K562 (cell line): ENCODE results near the gene ACTN4. TPM values are rescaled to one million over a fixed set of nuclear protein-coding genes. Genes with fewer than 3 reads are reported as not detected.

Experiments
- ATAC-seq: fragments of 200-7000 bp; cut with Tn5 transposase; 3 replicates; pipeline ENCODE4 v1.9.1; 2020; ENCODE audit warnings: moderate library complexity
- BruUV-seq: library from RNA; stranded (reverse); fragments of 400-500 nt; replicated peaks from 2 replicates; lab custom pipeline; 2021; lab: Mats Ljungman, UMichigan
- CTCF ChIA-PET: fragments of 300-600 bp; formaldehyde crosslinking; extraction: SDS; loops from one replicate; lab custom pipeline; 2021; ENCODE audit warnings: low intra/inter-chr PET ratio; lab: Yijun Ruan, JAX
- POLR2A ChIA-PET: fragments of 300-600, 350-650 bp; sonication (Branson Sonifier 250); formaldehyde crosslinking; extraction: SDS; loops from one replicate; lab custom pipeline; 2021; ENCODE audit warnings: antibody characterized with exemption, inconsistent platforms; lab: Yijun Ruan, JAX
- DNase-seq, 4 experiments: peaks; one replicate each; pipeline versions ENCODE4 v3.0.0 to v3.0.0-alpha.2; 2011 to 2018; ENCODE audit warnings: low spot score in 3 of 4, mixed read lengths in 3 of 4; ENCODE audit errors: extremely low read depth in 1 of 4
- FAIRE-seq: peaks from 2 replicates; lab custom pipeline; 2011; peaks lifted over from hg19 to GRCh38; lab: Jason Lieb, UNC
- H2AFZ ChIP-seq: 2 replicates; pipeline ENCODE4 v1.6.0; 2011; ENCODE audit warnings: low read depth, low read length, control low read depth, inconsistent platforms
- H3K27ac ChIP-seq: fragments of 200-600 bp; 3 replicates; pipeline ENCODE4 v1.8.0; 2011; ENCODE audit warnings: low read depth, mild to moderate bottlenecking, control low read depth, inconsistent platforms, low read length, moderate library complexity, mixed read lengths; ENCODE audit errors: extremely low read depth
- H3K27me3 ChIP-seq, 2 experiments: fragments of 300-600 bp in 1 of 2; 2 replicates in 1 of 2; 3 replicates in 1 of 2; pipeline versions ENCODE4 v1.6.0 to v1.8.0; 2011; ENCODE audit warnings: inconsistent platforms in 2 of 2, low read length in 2 of 2, mild to moderate bottlenecking in 1 of 2, mixed read lengths in 1 of 2, moderate library complexity in 1 of 2; ENCODE audit not compliant: control insufficient read depth in 2 of 2, insufficient read depth in 2 of 2
- H3K36me3 ChIP-seq: fragments of 300-600 bp; 3 replicates; pipeline ENCODE4 v1.8.0; 2011; ENCODE audit warnings: mild to moderate bottlenecking, low read length, inconsistent platforms; ENCODE audit not compliant: control insufficient read depth, insufficient read depth
- H3K4me1 ChIP-seq, 2 experiments: fragments of 200-600 bp in 1 of 2; replicated peaks in 1 of 2; 2 replicates in 1 of 2; 3 replicates in 1 of 2; pipeline versions ENCODE4 v1.5.1 to v1.8.0; 2011; ENCODE audit warnings: inconsistent platforms in 2 of 2, low read length in 2 of 2, mild to moderate bottlenecking in 1 of 2, mixed read lengths in 1 of 2, moderate library complexity in 1 of 2; ENCODE audit not compliant: control insufficient read depth in 2 of 2, insufficient read depth in 2 of 2
- H3K4me2 ChIP-seq: 2 replicates; pipeline ENCODE4 v1.6.1; 2011; ENCODE audit warnings: low read length, control low read depth, inconsistent platforms, mixed read lengths; ENCODE audit not compliant: insufficient read depth
- H3K4me3 ChIP-seq: fragments of 200-600 bp; sonication (generic), shearing (Covaris generic); 2 replicates; pipeline ENCODE4 v1.5.1; 2016; ENCODE audit warnings: control low read depth, inconsistent platforms
- H3K79me2 ChIP-seq: fragments of 200-600 bp; 3 replicates; pipeline ENCODE4 v1.8.0; 2011; ENCODE audit warnings: low read length, inconsistent platforms; ENCODE audit not compliant: control insufficient read depth, insufficient read depth
- H3K9ac ChIP-seq, 2 experiments: 2 replicates each; pipeline versions ENCODE4 v1.6.0 to v1.6.1; 2011; ENCODE audit warnings: low read depth in 2 of 2, low read length in 2 of 2, control low read depth in 1 of 2, inconsistent platforms in 1 of 2, mild to moderate bottlenecking in 1 of 2, mixed read lengths in 1 of 2; ENCODE audit not compliant: insufficient read depth in 1 of 2
- H3K9me1 ChIP-seq: one replicate; pipeline ENCODE4 v1.6.0; 2011; ENCODE audit warnings: inconsistent platforms, mild to moderate bottlenecking, low read length, moderate library complexity; ENCODE audit not compliant: control insufficient read depth, insufficient read depth
- H3K9me3 ChIP-seq: replicated peaks from 2 replicates; pipeline ENCODE4 v1.5.1; 2011; ENCODE audit warnings: low read depth, low read length, inconsistent platforms; ENCODE audit not compliant: control insufficient read depth, insufficient read depth
- H4K20me1 ChIP-seq: replicated peaks from 2 replicates; pipeline ENCODE4 v1.6.1; 2011; ENCODE audit warnings: low read length, inconsistent platforms, mixed read lengths; ENCODE audit not compliant: control insufficient read depth, insufficient read depth
- CBFA2T3 ChIP-seq: fragments of 450-650 bp; IDR thresholded peaks from 2 replicates; pipeline ENCODE4 v1.6.1; 2017
- CTBP1 ChIP-seq: fragments of 450-650 bp; IDR thresholded peaks from 2 replicates; pipeline ENCODE4 v1.6.1; 2016; ENCODE audit warnings: borderline replicate concordance
- FOSL1 ChIP-seq: fragments of 200-800 bp; sonication (Bioruptor generic); conservative IDR thresholded peaks from 2 replicates; pipeline ENCODE4 v1.6.1; 2016; ENCODE audit warnings: missing genetic modification characterization, missing compliant biosample characterization
- GABPA ChIP-seq: fragments of 200-800 bp; sonication (Bioruptor generic); conservative IDR thresholded peaks from 2 replicates; pipeline ENCODE4 v1.6.1; 2016; ENCODE audit warnings: low read depth, missing genetic modification characterization, missing compliant biosample characterization
- MLLT1 ChIP-seq, 2 experiments: fragments of 450-650 bp; IDR thresholded peaks; 2 replicates each; pipeline ENCODE4 v1.6.1; 2016
- POLR2B ChIP-seq: fragments of 450-650 bp; IDR thresholded peaks from 2 replicates; pipeline ENCODE4 v1.6.1; 2018; ENCODE audit warnings: low read depth; ENCODE audit not compliant: partially characterized antibody
- PYGO2 ChIP-seq: fragments of 450-650 bp; IDR thresholded peaks from 2 replicates; pipeline ENCODE4 v1.6.1; 2016; ENCODE audit warnings: mild to moderate bottlenecking, missing genetic modification characterization, moderate library complexity, missing compliant biosample characterization
- STAT5B ChIP-seq: fragments of 250-450 bp; sonication (Bioruptor Pico); IDR thresholded peaks from 2 replicates; pipeline ENCODE4 v1.8.0; 2021; ENCODE audit warnings: mild to moderate bottlenecking, inconsistent platforms
- UBTF ChIP-seq, 2 experiments: IDR thresholded peaks; 2 replicates each; pipeline ENCODE4 v1.6.1; 2012; ENCODE audit warnings: improper control_type of control experiment in 2 of 2, low read depth in 2 of 2, low read length in 2 of 2, borderline replicate concordance in 1 of 2
- ZBTB9 ChIP-seq: fragments of 450-650 bp; formaldehyde crosslinking; IDR thresholded peaks from 2 replicates; pipeline ENCODE4 v1.4.0; 2020; ENCODE audit warnings: mild to moderate bottlenecking, moderate library complexity
- ZKSCAN3 ChIP-seq: fragments of 250-450 bp; sonication (Bioruptor Pico); IDR thresholded peaks from 2 replicates; pipeline ENCODE4 v1.4.0; 2020
- ZNF354B ChIP-seq: fragments of 250-450 bp; sonication (Bioruptor Pico); IDR thresholded peaks from 2 replicates; pipeline ENCODE4 v1.4.0; 2020
- WGBS: fragments of 100-300 bp; shearing (Covaris generic); methylation state at CpG from one replicate; pipeline ENCODE4 v1.1.6; 2016; ENCODE audit warnings: low coverage, mixed read lengths; ENCODE audit not compliant: insufficient coverage; ENCODE audit errors: missing lambda C conversion rate; 5-methylcytosine and 5-hydroxymethylcytosine counted together
- in situ Hi-C: fragments of 300-500 bp; cut with MboI; formaldehyde crosslinking; loops from 4 replicates; pipeline ENCODE4 v1.15.0; 2018; ENCODE audit warnings: inconsistent platforms, mixed read lengths
- intact Hi-C: fragments of 100-400 bp; cut with micrococcal nuclease; formaldehyde crosslinking; loops from 2 replicates; pipeline ENCODE4 v1.14.2; 2022
- polyA plus RNA-seq, 8 experiments: library from polyadenylated mRNA; depleted of rRNA in 4 of 8; stranded (reverse) in 5 of 8; unstranded in 3 of 8; fragments of >200 nt; fragmentation: Nextera tagmentation in 2 of 8; fragmentation: Illumina TruSeq in 1 of 8; extraction: Ambion mirVana in 2 of 8; extraction: Trizol in 1 of 8; gene quantifications; 2 replicates each; pipeline versions ENCODE4 v1.2.1 to v1.2.3, GENCODE V29; 2011 to 2014; ENCODE audit warnings: inconsistent platforms in 1 of 8, missing spikeins in 1 of 8
- total RNA-seq, 7 experiments: library from RNA; depleted of rRNA in 6 of 7; stranded (reverse); fragments of >200 nt in 6 of 7; fragmentation: Illumina TruSeq in 2 of 7; extraction: Trizol in 2 of 7; gene quantifications; 2 replicates each; pipeline versions ENCODE4 v1.2.1 to v1.2.3, GENCODE V29; 2011 to 2021; ENCODE audit warnings: low replicate concordance in 1 of 7
- TF ChIP-seq, protein P1 (sequence below), 2 experiments: fragments of 450-650 bp; conservative IDR thresholded peaks; 2 replicates each; pipeline ENCODE4 v1.6.1; 2017; ENCODE audit warnings: mild to moderate bottlenecking in 2 of 2, moderate library complexity in 2 of 2

Gene ACTN4
- total and polyA plus RNA-seq, 9 of the 15 experiments (the other 6 are each of a cell fraction or from before 2014, with no cell fraction given): 3.1 to 385 (median 125) TPM

DNA sequence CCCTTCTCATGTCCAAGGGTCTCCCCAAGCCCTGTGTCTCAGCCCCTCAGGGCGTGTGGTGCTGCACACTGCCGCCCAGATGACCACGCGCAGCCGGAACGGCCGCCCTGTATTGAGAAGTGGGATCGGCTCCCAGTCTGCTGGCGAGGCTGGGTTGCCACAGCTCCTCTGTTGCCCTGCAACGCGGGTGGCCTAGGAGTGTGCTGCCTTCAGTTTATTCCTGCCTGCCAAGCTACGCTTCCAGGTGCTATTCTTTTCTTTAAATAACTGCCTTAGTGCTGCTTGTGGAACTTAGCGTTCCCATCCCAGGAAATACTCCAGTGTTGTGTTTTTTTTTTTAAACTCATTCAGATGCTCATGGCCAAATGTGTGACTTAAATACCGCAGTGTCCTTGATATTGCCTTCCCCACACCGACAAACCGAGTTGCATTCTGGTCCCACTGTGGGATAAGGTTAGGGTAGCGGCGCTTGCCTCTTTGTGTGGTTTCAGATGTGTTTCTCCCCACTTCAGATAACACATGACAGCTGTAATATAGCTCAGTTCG, 16.6 kb downstream of the ACTN4 start (continued):
- TF ChIP-seq UBTF (IDR thresholded peaks at IDR 0.05; ENCODE audit: borderline replicate concordance in 1 of 2, low read depth in 2 of 2, low read length in 2 of 2) (0 out of 4 replicates have a peak, but pooled peaks of 1 of the 2 experiments have one; percentile 9), CBFA2T3 (peak; percentile 16; the same call in 1 of the 2 replicates), POLR2B (no peak)
- TF ChIP-seq, protein P1, sequence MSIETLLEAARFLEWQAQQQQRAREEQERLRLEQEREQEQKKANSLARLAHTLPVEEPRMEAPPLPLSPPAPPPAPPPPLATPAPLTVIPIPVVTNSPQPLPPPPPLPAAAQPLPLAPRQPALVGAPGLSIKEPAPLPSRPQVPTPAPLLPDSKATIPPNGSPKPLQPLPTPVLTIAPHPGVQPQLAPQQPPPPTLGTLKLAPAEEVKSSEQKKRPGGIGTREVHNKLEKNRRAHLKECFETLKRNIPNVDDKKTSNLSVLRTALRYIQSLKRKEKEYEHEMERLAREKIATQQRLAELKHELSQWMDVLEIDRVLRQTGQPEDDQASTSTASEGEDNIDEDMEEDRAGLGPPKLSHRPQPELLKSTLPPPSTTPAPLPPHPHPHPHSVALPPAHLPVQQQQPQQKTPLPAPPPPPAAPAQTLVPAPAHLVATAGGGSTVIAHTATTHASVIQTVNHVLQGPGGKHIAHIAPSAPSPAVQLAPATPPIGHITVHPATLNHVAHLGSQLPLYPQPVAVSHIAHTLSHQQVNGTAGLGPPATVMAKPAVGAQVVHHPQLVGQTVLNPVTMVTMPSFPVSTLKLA (conservative IDR thresholded peaks at IDR 0.05): no peak

DNA sequence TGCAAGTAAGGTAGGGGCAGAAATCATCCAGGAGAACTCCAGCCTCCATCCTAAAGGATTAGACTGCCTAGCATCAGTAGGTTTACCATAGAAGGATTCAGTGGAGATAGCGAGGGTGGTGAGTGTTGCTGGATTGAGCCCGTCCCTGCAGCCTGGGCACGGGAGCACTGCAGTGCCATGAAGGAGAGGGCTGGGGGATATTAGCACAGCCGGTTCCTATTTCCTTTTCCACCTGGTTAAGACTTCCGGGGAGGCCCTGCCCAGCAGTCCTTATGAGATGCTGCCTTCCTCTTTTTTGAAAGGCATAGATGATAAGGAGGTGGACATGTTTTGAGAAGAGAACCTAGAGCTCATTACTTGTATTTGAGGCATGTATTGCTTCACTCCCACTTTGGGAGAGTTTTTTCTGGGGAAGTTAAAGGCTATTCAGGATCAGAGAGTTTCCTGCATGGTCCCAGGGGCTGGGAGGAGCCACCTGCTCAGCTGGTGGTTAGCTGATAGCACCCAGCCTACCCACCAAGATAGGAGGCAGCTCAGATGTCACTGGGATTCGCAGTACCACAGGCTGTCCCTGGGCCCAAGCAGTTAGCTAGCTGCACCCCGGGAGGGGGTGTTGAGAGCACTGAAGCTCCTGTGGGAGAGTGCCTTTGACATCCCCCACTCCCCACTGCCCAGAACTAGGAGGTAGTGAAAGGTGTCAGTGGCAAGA, 17.2 kb downstream of the ACTN4 start:
- Histone ChIP-seq H3K4me2 (peak overlapping the region; percentile 66), H3K9me3 (no peaks in the 10 kb centered on the region), H3K36me3 (peaks cover 66% of the 10 kb centered on the region), H3K4me3 (no peak overlapping the region), H3K27ac (peak overlapping the region; percentile 49), H3K4me1 (peaks cover 48 to 84% of the 10 kb centered on the region in 2 experiments), H2AFZ (no peak overlapping the region), H4K20me1 (peaks cover 51% of the 10 kb centered on the region), H3K27me3 (no peaks in the 10 kb centered on the region), H3K9ac (peak overlapping the region; percentile 28 to 83), H3K9me1 (peaks cover 6% of the 10 kb centered on the region), H3K79me2 (peaks cover 96% of the 10 kb centered on the region)
- ATAC-seq (peak; percentile 71), DNase-seq (peak; percentile 79 to 81 (median 80)), FAIRE-seq (peak; percentile 81)
- in situ Hi-C loops (no loop called here), intact Hi-C loops (no loop called here)
- POLR2A ChIA-PET: interaction anchor here (0.6 to 5.2 kb wide), 8 partner anchors 11 to 95 kb away, joined by 3 to 31 read pairs (median 4); partner anchors contain the start of gene ACTN4
- CTCF ChIA-PET: no interaction called here
- 5% methylated on average over 7 of the region's 7 CpGs for WGBS
- no TSS peak for BruUV-seq
- TF ChIP-seq FOSL1 (tag) (no peak), ZNF354B (CRISPR knock-in tag) (no peak), ZKSCAN3 (CRISPR knock-in tag) (no peak), MLLT1 (IDR thresholded peaks at IDR 0.05) (no peak), ZBTB9 (CRISPR knock-in tag) (no peak), STAT5B (no peak), GABPA (peak; percentile 71), PYGO2 (tag) (no peak), CTBP1 (peak; percentile 90)
